ENCODE data around the gene NPY4R.
"Not testable (repeated sequence)": the region's sequence is repeated elsewhere in the genome, so short reads cannot be mapped to it uniquely, and the experiment has no call there.

The NPY4R gene

GRCh38 chr10:46451365-46451764, 14.4 kb downstream of the NPY4R start:
- not testable (repeated sequence) for DNase-seq

- not testable (repeated sequence) for DNase-seq
Measured at GRCh38 chr10:46450829-46451228, 14.9 kb downstream of the NPY4R start.

- not testable (repeated sequence) for DNase-seq
Measured at GRCh38 chr10:46447439-46447838, 18.3 kb downstream of the NPY4R start.

- not testable (repeated sequence) for DNase-seq
Measured at GRCh38 chr10:46445389-46446122, 20.2 kb downstream of the NPY4R start.

GRCh38 chr10:46443422-46443821, 22.3 kb downstream of the NPY4R start:
- DNase-seq, result not testable (repeated sequence)

GRCh38 chr10:46442706-46443275, 23.0 kb downstream of the NPY4R start:
- not testable (repeated sequence) for DNase-seq

GRCh38 chr10:46441837-46442278, 23.9 kb downstream of the NPY4R start:
- not testable (repeated sequence) for DNase-seq

- not testable (repeated sequence) for DNase-seq
Measured at GRCh38 chr10:46440942-46441341, 24.8 kb downstream of the NPY4R start.

- not testable (repeated sequence) for DNase-seq
Measured at GRCh38 chr10:46423550-46423949, 42.2 kb downstream of the NPY4R start.

- not testable (repeated sequence) for DNase-seq
Measured at GRCh38 chr10:46419570-46420379, 46.0 kb downstream of the NPY4R start.

- not testable (repeated sequence) for DNase-seq
Measured at GRCh38 chr10:46418283-46418682, 47.5 kb downstream of the NPY4R start.

GRCh38 chr10:46415291-46415690, 50.5 kb downstream of the NPY4R start:
- DNase-seq, result not testable (repeated sequence)

- not testable (repeated sequence) for DNase-seq
Measured at GRCh38 chr10:46412665-46413064, 53.1 kb downstream of the NPY4R start.

- not testable (repeated sequence) for DNase-seq
Measured at GRCh38 chr10:46411123-46411522, 54.6 kb downstream of the NPY4R start.
